ENCODE results near the gene EFCAB6.

The EFCAB6 gene

DNA sequence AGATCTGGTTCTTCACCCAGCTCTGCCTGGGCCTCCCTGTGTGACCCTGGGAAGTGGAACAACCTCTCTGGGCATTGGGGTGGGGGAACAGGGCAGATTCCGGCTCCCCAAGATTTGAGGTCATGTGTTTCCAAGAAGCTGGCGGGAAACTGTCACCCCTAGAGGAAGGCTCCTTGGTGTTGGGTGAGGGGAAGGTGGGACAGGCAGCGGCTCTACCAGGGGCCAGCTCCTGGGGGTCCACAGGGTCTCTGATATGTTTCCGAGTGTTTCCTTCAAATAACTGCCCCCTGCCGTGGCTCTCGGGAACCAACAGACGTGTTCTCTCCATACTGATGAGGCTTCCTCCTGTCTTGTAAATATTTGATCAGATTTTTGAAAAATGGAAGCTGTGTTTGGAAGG, 321.8 kb downstream of the EFCAB6 start:
- no peak for DNase-seq

DNA sequence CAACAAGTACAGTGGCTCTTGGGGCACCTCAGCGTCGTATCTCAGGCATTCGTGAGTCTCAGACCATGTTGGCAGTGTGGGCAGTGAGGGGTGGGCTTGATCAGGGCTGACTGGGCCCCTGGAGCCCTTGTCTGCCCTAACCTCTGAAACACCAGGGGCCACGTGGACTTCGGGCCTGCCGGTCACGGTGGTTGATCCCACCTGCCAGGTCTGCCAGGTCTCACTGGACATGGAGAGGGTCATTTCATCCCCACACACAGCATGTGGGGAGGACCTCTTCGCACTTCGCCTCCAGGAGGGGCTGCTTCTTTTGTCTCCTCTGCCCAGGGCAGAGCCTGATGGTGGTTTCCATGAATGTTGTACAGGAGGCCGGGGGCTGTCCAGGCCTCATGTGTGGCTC, 323.2 kb downstream of the EFCAB6 start:
- no peak for DNase-seq

DNA sequence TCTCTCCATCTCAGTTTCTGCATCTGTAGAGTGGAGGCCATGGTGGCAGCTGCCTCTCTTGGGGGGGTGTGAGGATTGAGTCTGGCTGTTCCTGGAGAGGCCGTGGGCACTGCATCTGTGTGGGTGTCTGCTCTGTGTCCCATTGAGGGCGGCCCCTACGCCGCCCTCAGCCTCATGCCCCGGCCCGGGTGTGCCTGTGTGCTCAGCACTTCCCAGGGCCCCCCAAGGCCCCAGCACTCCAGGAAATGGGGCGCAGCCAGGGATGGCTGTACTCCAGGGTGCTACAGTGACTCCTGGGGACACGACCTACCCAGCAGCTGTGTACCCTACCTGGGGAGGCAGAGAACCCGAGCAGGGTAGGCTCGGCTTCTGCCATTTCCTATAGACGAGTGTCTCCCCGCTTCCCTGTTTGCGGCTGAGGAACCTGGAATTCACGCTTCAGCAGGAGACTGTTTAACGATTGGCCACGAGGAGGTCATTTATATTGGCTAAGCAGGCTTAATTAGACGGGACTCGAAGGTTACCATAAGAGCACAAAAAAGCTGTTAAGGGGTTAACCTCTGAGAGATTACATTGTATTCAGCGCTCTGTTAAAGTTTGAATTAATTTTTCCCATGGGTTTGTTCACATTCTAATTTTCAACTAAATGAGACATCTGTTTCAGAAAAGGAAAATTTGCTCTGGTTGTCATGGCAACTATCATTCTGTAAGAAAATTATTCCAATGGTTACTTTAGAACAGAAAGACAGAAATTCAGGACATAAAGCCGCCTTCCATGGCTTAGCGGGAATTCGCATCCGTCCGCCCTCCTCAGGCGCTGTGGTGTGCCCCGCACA, 323.9 kb downstream of the EFCAB6 start:
- no peak for DNase-seq

DNA sequence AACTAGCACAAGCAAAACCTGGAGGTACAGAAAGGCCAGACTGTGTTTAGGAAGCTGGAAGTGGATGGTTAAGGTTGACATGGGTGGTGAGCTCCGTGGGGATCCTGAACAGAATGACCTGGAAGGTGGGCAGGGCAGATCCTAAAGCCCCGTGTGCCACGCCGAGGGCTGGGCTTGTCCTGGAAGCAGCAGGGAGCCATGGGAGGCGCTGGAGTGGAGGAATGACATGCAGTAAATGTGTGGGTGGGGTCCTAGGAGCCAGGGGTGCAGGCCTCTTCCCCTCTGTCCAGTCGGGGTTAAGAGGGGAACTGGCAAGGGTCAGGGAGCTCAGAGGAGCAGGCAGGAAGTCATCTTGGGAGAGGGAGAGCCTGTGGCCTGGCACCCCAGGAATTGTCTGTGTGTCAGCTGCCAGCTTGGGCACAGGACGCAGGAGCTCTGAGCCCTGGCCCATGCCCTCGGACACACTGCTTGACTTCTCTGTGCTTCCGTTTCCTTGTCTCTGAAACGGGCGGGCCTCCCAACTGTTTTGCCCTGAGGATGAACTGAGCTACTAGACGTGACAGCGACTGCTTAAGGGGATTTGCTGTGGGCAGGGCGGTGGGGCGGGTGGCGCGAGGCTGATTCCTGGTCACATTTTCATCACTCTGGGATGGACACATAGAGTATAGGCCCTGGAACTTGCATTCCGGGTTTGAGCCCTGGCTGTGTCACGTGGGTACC, 324.6 kb downstream of the EFCAB6 start:
- no peak for DNase-seq

DNA sequence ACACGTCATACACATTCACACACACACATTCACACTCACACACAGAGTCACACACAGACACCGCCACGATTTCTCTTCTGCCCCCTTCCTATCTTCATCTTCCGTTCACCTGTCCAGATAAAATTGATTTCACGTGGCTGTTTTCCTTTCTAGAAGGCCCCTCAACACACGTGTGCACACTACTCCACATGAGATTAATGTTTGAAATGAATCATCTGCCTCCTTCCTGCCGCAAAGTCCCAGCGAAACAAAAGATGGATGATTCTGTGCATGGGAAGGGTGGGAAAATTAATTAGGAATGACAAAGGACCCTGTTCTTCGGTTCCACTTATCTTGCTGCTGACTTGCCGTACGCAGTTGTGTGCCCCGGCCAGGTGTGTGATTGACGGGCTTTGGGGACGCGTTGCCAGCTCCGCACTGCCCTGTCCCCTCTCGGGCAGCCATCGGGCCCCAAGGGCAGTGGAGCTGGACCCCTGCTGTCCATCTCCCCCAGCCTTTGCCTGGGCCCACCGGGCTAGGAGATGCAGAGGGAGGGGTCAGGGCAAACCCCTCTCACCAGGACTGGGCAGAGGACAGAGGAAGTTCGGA, 326.5 kb downstream of the EFCAB6 start:
- DNase-seq, result no peak

DNA sequence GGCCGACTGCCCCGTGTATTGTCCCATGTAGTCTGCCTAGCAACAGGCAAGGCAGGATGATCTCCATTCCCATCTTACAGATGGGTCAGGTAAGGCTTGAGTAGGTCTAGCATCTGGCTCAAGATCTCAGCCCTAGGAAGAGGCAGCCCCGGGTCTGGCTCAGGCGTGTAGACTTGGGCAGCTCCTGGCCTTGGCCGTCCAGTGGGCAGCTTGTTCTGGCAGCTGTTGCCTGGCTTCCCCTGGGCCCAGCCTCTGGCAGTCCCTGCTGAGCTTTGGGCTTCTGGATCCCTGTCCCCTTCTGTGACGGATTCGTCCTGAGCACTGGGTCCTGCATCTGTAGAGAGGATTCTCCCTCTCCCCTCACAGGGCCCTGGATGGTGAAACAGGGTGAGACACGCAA, 327.9 kb downstream of the EFCAB6 start:
- no peak for DNase-seq

DNA sequence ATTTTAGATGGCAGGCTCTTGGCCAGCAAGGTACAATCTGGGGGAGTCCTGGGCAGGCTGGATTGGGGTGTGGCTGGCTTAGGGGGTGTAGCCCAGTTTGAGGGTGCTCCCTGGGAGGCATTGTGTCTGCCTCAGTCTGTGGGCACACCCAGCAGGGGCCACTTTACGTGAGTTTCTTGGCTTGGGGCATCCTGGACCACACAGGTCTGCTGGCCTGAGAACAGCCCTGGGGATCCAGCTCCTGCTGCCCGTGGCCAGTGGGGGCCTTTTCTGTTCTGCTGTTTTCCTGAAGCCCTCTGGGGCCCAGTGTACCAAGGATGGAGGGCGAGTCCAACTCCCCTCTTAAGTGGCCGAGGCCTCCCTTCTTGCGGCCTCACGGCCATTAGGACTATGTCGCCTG, 328.4 kb downstream of the EFCAB6 start:
- DNase-seq, result no peak

DNA sequence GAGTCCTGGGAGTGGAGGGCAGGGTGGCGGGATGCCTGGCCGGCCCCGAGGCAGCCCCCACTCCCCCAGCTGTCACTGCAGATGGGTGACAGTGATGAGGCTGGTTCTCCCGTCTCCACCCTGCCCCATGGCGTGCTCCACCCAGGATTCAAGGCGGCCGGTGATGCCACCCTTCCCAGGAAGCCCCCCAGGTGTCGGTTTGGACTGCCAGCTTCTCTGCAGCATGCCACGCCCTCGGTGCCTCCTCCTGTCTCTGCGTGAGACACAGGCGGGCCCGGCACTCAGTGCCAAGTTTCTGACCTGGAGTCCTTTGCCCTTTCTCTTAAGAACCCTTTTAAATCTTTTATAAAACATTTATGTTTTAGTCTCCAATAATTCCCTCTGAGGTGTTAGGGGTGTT, 328.8 kb downstream of the EFCAB6 start:
- no peak for DNase-seq

DNA sequence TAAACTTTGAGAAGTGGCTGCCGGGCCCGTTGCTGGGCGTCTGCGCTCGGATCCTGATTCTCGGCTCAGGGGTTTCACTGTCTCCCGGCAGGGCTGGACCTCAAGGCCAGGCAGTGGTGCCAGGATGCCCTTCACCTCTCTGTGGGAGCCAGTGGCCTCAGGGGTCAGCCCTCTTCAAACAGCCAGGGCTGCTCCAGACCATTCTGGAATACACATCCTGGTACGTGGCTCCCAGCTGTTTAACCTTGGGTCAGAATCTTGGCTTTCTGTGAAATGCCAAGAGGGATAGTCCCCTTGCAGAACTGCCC, 329.8 kb downstream of the EFCAB6 start:
- DNase-seq, result no peak

DNA sequence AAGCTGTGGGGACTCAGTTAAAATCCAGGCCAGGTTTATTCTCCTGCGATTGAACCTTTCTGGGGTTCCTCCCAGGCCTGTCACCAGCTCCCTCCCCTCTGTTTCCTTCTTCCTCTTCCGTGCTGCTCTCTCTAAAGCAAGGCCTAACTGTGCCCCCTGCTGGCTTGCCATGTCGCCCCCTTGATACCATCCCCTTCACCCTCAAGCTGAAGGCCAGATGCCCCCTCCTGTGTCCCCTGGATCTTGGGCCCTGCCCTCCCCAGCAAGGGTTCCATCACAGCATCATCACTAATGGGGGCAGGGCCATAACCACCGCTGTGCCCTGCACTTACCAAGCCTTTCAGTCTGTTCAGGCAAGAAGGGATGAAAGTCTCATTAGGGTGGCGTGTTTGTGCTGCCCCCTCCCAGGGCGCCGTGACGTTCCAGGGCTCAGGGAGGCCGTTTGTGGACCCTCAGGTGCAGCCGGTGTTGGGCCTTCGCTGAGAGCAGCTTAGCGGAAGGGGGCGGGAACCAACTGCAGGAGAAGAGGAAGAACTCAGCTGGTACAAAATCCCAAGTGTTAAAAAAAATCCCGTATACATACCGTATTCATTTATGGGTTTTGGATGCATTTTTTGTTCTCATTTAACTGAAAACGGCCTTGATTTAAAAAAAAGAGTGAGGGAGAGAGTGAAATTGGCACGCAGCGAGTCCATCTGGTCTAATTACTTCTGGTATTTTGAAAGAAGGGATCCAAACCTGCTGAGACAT, 330.4 kb downstream of the EFCAB6 start:
- DNase-seq, result no peak

DNA sequence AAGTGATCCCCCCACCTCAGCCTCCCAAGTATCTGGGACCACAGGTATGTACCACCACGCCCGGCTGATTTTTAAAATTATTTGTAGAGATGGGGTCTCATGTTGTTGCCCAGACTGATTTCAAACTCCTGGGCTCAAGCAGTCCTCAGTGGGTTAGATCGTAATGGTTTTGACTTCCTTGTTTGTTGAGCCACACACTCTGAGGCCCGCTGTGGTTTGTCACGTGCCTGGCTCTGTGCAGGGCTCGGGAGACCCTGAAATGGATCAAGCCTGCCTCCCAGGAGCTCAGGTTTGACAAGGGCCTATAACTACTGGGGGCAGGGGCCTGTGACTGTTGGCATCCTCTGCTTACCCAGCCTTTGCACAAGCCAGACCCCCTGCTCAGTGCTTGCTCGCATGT, 332.1 kb downstream of the EFCAB6 start:
- DNase-seq, result no peak

DNA sequence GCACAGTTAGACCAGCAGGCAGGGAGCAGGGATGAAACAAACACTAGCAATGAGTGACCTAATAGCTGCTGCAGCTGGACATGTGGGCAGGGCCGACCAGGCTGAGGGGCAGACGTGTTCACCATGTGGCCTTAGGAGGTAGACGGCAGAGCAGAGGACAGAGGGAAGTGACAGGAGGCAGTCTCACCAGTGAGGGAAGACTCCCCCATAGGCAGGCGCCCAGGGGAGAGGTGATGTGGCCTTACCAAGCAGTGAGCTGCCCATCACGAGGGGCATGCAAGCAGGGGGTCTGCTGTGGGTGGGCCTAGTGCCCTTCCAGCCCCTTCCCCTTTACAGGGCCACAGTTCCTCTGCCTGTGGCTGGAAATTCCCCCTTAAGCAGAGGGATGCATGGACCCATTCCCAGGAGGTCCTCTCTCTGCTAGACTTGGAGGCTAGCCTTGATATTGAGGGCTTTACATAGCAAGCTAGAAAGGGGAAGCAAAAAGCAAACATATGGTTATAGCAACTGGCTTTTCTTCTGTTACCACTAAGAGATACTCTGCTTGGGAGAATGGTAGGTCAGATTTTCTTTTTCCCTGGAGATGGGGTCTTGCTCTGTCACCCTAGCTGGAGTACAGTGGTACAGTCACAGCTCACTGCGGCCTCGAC, 332.7 kb downstream of the EFCAB6 start:
- no peak for DNase-seq
